Stimulated activated CD8-positive, alpha-beta memory T cell treated with anti-CD3 and anti-CD28 coated beads, Interleukin-4, amount 100 ng/mL, for 1 hour (primary cell): ENCODE results near the gene RGP1.
A peak's percentile ranks its signal among the peaks of the same experiment; 100 is the strongest.

ENCODE experiments used
- DNase-seq, 2 donors: peaks; one replicate each; pipeline ENCODE4 v3.0.0-alpha.2; 2020; ENCODE audit warnings: low read depth in 2 of 2, low spot score in 1 of 2

RGP1 gene

DNA sequence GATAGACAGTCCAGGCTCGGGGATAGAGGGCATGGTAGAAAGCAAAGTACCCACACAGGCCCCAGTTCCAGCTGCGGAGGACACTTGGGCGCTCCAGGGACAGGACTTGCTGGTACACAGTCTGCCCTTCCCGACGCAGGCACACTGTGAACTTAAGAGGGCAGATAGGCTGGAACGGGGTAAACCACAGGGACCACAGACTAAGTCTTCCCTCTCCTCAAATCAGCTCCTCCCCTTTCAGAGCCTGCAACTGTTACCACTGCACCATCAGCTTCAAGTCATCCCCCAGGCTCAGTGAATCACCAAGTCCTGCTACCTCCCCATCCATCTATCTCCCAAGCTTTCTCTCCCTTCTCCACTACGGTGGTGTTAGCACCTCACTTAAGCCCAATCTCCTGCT lies 7.3 kb upstream of the RGP1 start:
- no peak for DNase-seq

- DNase-seq = no peak
These were observed 5.6 kb upstream of the RGP1 start for GRCh38 chr9:35743452-35743851.

- no peak for DNase-seq
These were observed 5.1 kb upstream of the RGP1 start for GRCh38 chr9:35743880-35744518.

DNA sequence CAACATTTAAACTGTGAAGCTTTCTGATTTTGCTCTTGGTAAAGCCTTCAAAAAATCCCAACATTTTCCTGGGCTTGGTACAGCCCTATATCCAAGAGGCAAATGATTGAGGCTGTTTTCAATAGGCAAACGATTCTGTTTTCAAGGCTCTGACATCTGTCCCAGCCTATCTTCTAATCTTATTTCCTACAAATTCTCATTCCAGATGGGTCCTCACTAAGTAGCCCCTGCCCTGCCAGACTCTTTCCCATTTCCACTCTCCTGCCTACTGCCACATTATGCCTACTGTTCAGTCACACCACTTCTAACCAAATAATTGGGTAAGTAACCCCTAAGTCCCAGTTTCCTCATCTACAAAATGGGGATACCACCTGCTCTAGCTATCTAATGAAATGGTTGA lies 3.5 kb upstream of the RGP1 start:
- DNase-seq = no peak

- DNase-seq = no peak
These were observed 2.5 kb upstream of the RGP1 start for GRCh38 chr9:35746583-35746982.

- no peak for DNase-seq
These were observed 737 bp upstream of the RGP1 start for GRCh38 chr9:35748242-35748857.

DNA sequence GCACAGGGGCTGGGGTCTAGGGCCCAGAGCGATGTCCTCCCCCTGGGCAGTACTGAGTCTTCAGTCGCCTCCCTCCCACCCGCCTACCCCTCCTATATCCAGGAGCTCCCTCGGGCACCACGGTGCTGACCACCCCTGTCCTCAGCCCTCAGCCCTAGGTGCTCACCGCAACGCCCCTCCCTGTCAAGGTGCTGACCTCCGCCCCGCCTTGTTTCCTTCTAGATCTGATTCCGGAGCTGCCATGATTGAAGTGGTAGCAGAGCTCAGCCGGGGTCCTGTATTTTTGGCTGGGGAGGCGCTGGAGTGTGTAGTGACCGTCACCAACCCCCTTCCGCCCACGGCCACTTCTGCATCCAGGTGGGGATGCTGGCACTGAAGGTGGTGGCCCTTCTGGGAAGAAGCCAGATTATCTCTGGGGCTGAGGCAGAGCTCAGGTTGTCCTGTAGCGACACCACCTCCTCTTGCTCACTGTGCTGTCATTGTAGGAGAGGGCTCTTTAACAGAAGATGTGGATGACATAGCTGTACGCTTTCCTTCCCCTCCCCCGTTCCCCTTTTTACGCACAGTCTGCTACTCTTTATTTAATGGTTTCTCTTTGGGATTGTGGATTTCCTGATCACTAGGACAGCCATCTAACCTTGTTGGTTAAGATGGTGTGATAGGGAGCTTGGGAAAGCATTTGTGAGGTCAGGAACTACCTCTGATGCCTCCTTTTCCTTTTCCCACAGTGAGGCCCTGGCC lies 598 bp downstream of the RGP1 start:
- no peak for DNase-seq

- DNase-seq = no peak
These were observed 1.1 kb downstream of the RGP1 start for GRCh38 chr9:35750256-35750531.

DNA sequence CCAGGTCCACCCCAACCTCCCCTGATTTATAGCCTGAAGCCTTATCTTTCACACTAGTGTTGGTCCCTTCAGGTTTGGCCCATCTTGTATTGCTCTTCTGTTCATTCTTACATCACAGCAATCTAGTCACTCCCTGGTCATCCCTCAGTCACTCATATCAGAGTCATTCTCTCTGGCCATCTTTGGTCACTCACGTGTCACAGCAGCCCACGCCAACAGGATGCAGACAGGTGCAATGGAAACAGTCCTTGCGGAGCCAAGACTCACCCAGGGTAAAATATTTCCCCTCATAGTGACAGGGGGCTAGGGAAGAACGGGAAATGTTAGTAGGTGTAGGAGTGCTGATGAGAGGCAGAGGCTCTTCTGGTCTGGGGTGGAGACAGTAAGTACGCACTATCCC lies 4.4 kb downstream of the RGP1 start:
- no peak for DNase-seq

DNA sequence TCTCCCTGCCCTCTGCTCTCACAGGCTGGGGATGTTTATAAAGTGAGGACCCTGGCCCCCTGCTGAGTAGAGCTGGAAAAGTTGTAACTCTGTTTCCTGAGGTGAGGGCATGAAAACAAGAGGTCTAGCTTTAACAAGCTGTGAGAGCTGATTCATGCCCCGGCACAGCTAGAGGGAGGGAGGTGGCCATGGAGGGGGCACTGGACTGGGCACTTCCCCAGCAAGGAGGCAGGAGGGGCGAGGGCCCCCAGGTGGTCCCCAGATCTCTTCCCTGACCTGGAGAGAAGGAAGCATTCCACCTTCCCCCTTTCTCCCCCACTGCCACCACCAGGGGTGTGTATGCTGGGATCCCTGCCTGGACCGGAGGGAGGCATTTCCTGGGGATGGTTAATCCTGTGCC lies 5.2 kb downstream of the RGP1 start, which contains the start of gene MSMP:
Gene MSMP (minus strand): TSS at position 13 of the 400 bp plus-strand sequence. CDS start 147 bp downstream, outside the sequence.
- DNase-seq = no peak

GRCh38 chr9:35755071-35755470 lies 6.0 kb downstream of the RGP1 start:
- no peak for DNase-seq

DNA sequence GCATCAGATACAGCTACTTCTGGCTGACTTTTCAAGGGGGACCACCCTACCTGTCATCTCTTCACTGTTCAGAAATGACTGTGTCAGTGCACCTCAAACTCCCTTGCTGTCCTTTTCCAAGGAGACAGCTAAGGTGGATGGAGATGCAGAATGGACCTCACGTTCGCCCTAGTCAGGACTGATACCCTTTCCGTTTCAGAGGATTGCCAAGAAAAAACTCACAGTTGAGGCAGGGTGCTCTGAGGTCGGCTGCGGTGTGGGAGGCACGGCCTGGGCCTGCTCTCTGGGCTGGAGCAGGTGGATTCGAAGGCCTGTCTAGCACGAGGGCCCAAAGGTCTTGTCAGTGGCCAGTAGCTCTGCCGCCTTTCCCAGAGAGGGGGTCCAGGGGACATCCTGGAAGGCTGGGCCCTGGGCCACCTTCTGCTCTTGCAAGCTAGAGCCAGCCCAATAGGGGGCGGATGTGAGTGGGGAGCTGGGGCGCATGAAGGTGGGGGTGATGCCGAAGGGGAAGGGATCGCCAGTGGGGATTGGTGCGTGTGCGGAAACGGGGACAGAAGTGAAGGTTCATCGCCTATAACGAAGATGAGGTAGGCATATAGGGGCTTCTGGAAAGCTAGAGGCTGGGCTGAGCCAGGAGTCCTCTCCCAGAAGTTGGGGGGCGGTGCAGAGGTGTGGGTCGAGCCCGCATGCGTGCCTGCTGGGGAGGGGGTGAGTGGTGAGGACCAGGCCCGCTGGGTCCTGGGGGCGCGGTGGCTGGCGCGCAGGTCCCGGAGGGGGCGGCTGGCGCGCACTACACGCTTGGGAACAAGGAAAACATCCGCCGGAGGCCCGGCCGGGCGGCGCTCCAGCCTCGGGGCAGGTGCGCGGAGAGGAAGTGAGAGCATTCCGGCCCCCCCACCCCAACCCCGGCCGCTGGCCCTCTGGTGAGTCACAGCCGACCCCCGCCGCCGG lies 7.5 kb downstream of the RGP1 start:
- peak; percentile 58 to 60 for DNase-seq

GRCh38 chr9:35757226-35757891 lies 8.3 kb downstream of the RGP1 start:
- DNase-seq = no peak

GRCh38 chr9:35757892-35758275 lies 8.8 kb downstream of the RGP1 start:
- no peak for DNase-seq

GRCh38 chr9:35758475-35759050 lies 9.5 kb downstream of the RGP1 start:
- DNase-seq = no peak

DNA sequence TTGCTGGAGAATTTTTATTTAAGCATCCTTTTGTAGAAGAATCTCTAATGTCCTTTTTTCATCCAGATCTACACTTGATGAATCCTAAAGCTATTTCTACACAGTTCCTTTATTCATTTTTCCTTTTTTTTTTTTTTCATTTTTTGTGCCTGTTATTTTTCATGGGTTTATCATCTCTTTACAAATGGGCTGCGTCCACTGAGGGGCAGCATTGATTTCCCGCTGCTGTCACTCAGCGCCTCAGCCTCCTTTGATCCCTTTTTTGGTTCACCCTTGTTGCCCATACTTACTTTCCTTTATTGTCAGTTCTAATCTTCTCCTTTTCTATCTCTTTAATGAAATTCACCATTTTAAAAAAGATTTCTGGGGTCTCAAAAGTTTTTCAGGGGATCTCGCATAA lies 10.7 kb downstream of the RGP1 start:
- DNase-seq = no peak

GRCh38 chr9:35760651-35761050 lies 11.6 kb downstream of the RGP1 start:
- DNase-seq = no peak

DNA sequence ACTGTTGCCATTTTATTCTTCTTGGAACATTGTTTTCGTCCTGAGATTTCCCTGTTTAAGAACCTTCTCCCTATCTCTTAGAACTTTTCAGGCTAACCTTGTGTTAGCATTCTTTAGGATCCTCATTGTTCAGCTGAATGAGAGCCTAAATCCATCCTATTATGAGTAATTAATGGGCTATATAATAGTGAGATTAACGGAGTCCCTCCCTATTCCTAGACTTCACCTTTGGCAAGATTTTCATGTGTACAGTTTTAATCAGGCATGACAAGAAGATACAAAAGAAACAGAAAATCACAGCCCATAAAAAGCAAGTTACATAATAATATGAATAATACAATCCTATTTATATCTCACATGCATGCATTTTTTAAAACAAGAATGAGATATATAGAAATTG lies 14.1 kb downstream of the RGP1 start:
- no peak for DNase-seq

GRCh38 chr9:35763803-35764202 lies 14.7 kb downstream of the RGP1 start:
- DNase-seq = no peak

- DNase-seq = no peak
These were observed 17.9 kb downstream of the RGP1 start for GRCh38 chr9:35766997-35767396.

GRCh38 chr9:35767458-35767857 lies 18.4 kb downstream of the RGP1 start:
- no peak for DNase-seq
